GM06990 (cell line): ENCODE data around the gene NUP160.
"Not testable (repeated sequence)": the region's sequence is repeated elsewhere in the genome, so short reads cannot be mapped to it uniquely, and the experiment has no call there.

ENCODE experiments used
- DNase-seq: peaks from one replicate; pipeline ENCODE4 v3.0.0-alpha.2; 2011; ENCODE audit not compliant: insufficient read length; ENCODE audit errors: extremely low read depth
- H3K27me3 ChIP-seq: replicated peaks from 2 replicates; pipeline ENCODE4 v1.6.0; 2011; ENCODE audit warnings: low read length; ENCODE audit not compliant: control insufficient read depth, insufficient read depth
- H3K36me3 ChIP-seq: 2 replicates; pipeline ENCODE4 v1.5.1; 2011; ENCODE audit warnings: low read length; ENCODE audit not compliant: control insufficient read depth, insufficient read depth
- H3K4me3 ChIP-seq: replicated peaks from 2 replicates; pipeline ENCODE4 v1.5.1; 2011; ENCODE audit warnings: low read depth, mild to moderate bottlenecking, control low read depth, low read length
- CTCF ChIP-seq: IDR thresholded peaks from 2 replicates; pipeline ENCODE4 v1.5.1; 2011; ENCODE audit warnings: low read length, control low read depth, mild to moderate bottlenecking, inconsistent platforms; ENCODE audit not compliant: insufficient read depth, poor library complexity, severe bottlenecking

NUP160 gene

GRCh38 chr11:47889714-47890441 lies 41.7 kb upstream of the NUP160 start:
- no peak for DNase-seq
- no peaks in the 10 kb centered on the region for H3K36me3 ChIP-seq
- no peak overlapping the region for H3K4me3 ChIP-seq
- no peak for TF ChIP-seq CTCF
- H3K27me3 ChIP-seq = no peaks in the 10 kb centered on the region

GRCh38 chr11:47887910-47888569 lies 39.9 kb upstream of the NUP160 start:
- TF ChIP-seq CTCF = no peak
- Histone ChIP-seq H3K36me3 (no peaks in the 10 kb centered on the region), H3K4me3 (no peak overlapping the region), H3K27me3 (no peaks in the 10 kb centered on the region)
- no peak for DNase-seq

- no peak for TF ChIP-seq CTCF
- no peaks in the 10 kb centered on the region for H3K27me3 ChIP-seq
- H3K36me3 ChIP-seq = no peaks in the 10 kb centered on the region
- DNase-seq = no peak
- no peak overlapping the region for H3K4me3 ChIP-seq
These were observed 37.9 kb upstream of the NUP160 start for GRCh38 chr11:47886096-47886495.

GRCh38 chr11:47882437-47882836 lies 34.3 kb upstream of the NUP160 start:
- not testable (repeated sequence) for DNase-seq, H3K36me3 ChIP-seq, H3K27me3 ChIP-seq, H3K4me3 ChIP-seq

- DNase-seq = no peak
- H3K36me3 ChIP-seq = no peaks in the 10 kb centered on the region
- TF ChIP-seq CTCF = no peak
- H3K27me3 ChIP-seq = no peaks in the 10 kb centered on the region
- no peak overlapping the region for H3K4me3 ChIP-seq
These were observed 33.0 kb upstream of the NUP160 start for GRCh38 chr11:47881145-47881544.

- H3K4me3 ChIP-seq = no peak overlapping the region
- no peaks in the 10 kb centered on the region for H3K36me3 ChIP-seq
- TF ChIP-seq CTCF = no peak
- peak; percentile 56 for DNase-seq
- H3K27me3 ChIP-seq = no peaks in the 10 kb centered on the region
These were observed 31.4 kb upstream of the NUP160 start for GRCh38 chr11:47879259-47880158.

GRCh38 chr11:47875858-47876257 lies 27.7 kb upstream of the NUP160 start:
- H3K4me3 ChIP-seq, H3K36me3 ChIP-seq, H3K27me3 ChIP-seq, DNase-seq: not testable (repeated sequence)
